NCI-H1436 (cell line): ENCODE results near the gene PDE7B.

Source experiments
- DNase-seq: peaks from one replicate; lab custom pipeline; 2025; lab: John Stamatoyannopoulos, UW

PDE7B gene

DNA sequence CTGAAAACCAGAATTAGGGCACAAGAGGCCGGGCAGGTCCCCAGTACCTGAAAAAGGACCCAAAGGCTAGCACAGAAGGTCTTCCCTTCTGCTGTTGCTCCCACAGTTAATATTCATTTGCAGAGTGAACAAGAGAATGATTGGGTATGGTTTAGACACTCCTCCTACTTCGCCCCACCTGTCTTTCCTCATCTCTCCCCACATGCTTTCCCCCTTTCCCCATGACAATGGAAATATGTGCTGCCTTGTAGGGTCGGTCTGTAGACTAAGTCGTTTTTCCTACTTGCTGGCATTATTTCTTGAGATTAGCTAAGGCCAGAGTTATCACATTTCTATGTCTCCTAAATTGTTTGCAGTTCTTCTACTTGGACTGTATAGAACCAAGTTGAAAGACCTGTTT, 181.9 kb downstream of the PDE7B start:
- no peak for DNase-seq

DNA sequence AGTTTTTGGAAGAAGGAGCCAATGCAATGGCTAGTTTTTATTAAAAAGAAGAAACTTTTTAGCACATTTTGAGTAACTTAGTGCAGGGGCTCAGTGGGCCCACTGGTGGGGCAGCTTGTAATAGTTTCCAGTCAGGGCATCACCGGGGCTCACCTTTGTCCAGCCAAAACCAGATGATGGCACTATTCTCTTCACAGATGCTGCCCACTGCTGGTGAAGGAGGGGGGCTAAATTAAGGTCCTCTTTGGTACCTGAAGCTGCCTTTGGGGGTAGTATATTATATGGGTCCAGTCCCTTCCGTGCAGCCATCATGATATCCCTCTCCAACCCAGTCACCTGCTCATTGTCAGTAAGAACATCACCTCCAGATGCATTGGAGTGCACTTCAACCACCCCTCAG, 182.9 kb downstream of the PDE7B start:
- DNase-seq: no peak

DNA sequence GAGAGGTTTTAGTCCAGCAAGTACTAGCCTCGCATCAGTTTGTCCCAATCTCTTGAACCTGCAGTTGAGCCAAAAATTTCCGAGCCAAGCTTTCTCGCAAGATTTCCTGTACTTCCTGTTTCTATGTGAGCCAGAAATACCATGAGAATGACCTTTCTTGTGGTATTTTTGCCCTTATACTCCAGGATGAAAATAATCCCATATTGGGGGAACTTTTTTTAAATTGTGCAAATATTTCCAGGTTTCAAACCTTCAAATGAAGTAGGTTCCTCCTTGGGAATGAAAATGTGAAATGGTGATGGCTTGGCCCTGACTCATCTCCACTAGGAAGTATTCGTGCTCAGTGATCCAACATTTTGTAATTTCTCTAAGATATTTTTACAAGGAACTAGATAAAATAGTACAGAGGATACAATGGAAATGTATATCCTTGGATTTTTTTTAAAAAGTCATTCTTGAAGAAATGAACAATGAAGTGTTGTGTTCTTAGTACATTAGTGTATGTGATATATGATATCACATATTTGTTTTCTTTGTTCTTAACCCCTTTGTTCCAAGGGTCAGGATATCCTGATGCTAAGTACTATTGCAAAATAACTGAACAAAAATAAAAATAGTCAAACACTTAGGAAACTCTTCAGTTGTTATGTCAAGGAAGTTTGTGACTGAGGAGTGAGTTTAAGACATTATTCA, 184.0 kb downstream of the PDE7B start:
- DNase-seq: no peak

DNA sequence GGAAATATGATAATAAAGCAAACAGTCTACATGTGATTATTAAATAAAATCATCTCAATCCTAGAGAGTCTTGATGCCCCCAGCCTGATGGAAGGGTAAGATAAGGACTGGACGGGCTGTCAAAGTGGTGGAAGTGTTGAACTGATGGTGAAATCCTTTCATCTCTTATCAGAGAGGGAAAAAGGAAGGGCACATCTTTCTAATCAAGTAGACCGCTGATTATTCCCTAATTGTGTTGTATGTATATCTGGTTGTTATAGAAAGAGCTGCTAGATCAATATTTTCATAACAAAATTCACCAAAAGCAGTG, 184.5 kb downstream of the PDE7B start:
- no peak for DNase-seq

DNA sequence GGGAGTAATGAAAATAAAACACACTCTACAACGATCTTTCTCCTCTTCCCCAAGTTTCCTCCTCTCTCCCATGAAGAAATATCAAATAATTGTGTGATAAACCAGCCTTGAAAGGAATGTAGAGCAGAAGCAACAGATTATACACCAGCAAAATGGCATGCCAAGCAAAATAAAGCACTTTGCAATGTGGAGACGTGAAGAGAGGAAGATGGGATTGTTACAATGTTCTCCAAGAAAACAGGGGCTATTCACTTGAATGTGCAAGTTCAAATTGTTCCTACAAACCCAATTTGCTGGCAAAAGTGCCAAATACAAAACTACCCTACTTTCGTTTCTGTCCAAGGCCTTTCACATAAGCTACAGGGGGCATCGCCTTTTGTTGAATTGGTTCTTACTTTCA, 185.1 kb downstream of the PDE7B start:
- no peak for DNase-seq

DNA sequence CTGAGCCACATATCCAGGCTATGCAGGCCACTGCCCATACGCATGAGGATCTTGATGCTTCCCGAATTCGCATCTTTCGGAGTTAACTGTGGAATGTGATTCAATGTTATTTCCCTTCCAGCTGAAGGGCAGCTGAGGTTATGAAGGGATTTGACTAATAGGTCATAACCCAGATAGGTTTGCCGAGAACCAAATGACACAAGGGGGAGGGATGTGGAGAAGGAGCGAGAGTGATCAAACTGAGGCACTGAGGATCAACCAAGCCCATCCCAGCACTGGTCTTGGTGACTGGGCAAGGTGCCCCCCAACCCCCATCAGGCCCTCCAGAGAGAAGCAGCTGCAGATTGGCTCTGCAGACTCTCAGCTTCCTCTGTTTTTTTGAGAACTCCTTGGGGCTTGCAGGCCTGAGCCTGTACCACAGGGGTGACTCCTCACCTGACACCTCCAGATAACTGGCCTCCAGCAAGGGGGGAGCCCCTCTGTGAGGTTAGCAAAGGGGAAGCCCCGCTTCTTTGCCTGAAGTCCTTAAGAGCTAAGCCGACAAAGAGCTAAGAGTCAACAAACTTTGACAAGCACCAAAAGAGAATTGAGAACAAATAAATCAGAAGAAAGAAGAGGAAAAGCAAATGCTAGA, 185.9 kb downstream of the PDE7B start:
- no peak for DNase-seq

DNA sequence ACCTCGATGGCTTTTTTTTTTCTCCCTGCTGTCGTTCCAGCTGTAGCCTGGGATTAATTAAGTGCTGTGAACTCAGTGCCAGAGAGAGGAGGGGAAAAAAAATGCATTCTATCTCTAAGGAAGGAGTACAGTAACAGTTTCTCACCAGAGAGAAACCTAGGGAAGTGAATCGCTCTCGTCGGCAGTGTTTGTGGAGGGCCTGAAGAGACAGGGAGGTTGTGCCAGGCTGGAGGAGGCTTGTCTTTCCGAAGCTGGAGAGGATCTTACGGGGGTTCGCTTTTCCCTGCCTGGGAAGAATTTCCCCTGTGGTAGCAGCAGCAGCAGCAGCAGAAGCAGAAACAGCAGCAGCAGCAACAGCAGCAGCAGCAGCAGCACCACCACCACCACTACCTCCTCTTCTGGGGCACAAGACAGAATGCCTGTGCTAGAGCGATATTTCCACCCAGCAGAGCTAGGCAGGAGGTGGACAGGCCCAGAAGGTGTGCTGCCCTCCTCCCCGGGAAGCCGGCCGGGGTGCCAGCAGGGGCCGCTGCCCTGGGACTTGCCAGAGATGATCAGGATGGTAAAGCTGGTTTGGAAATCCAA, 186.5 kb downstream of the PDE7B start:
- no peak for DNase-seq

DNA sequence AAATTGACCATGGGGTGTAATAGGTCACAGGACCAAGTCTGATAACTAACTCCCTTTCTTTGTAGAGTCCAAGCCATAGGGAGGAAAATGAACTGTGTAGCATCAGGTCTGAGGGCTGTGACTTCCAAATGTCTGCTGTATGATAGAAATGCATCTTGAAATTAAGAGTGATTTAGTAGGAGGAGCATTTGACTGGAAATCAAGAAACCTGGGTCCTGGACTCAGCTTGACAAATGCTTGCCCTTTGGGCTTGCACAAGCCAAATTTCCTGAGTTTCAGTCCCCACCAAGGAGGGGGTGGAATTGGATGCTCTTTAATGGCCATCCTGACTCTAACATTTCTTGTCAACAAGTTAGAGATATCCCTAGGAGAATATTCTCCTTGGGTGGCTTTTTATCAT, 187.0 kb downstream of the PDE7B start:
- no peak for DNase-seq

DNA sequence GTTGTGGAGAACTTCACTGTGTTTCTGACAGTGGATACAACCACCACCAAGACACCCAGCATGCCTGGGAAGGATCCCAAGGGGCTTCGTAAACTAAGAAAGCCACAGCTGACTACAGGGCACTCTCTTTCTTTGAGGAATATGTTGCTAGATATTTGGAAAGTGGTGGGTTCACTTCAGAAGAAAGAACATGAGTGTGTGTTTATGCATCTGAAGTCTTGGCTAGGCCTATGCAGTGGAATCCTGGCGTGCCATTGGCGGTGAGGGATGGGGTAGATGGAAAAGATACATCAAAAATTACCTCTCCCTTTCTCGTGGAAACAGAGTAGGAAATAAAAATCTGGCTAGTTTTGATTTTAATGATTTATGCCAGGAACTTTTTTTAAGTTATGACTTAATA, 187.7 kb downstream of the PDE7B start:
- DNase-seq: no peak

DNA sequence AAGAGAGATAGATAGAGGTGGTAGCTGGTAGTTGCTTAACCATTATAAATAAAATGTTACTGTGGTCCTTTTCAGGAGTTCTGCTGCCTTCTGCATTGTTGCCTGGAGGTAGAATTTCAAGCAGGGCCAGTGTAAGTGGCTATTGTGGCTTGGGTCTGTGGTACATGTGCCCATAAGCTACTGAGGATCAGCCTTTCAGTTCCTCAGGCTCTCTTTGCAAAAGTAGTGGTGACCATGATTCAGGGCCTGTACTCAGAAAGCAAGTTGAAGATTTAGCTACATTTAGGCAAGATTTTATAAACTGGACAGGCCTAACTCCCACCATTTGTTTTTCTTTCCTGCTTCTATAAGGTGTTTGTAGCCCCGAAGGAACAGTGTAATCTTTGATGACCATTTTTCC, 199.0 kb downstream of the PDE7B start:
- no peak for DNase-seq

DNA sequence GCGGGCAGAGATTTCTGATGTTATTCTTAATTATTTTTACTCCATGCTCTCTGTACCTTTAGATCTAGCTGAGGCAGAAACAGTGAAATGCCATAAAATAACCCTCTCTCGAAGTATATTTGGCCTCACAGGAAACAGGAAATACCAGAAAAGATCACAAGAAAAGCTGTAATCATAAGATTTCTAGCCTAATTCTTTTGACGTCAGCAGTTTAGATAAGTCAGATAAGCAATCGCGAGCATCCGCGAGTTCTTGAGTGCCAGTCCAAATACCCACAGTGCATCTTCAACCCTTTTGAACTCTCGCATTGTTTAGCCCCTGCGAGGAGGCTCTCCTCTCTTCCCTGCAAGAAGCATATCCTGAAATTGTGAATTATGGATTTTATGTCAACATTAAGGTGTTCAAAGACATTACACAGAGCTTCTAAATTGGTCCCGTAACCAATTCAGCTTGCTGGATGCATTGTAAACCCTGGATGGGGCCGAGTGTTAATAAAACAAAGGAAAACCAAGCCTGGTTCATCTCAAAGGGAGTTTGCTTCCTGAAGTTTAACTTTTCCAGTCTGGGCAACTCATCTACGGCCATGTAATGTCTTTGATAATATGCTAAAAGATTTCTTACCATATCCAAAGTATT, 199.8 kb downstream of the PDE7B start:
- DNase-seq: no peak

DNA sequence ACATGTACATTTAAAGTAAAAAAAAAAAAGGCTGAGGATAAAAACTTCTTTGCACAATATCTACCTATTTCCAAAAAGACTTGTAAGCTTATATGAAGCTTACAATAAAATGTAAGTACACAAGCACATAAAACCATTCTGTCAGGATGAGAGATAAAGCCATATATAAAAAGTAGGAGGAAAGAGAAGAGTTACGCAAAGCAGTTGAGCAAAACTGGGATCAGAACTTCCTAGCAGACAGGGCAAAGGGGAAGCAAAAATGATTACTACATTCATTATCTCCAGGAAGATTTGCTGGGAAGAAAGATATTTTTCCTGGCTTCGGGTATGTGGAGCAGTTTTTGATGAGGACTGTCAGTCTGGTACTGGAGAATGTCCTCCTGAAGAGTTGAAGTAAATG, 200.5 kb downstream of the PDE7B start:
- DNase-seq: no peak

DNA sequence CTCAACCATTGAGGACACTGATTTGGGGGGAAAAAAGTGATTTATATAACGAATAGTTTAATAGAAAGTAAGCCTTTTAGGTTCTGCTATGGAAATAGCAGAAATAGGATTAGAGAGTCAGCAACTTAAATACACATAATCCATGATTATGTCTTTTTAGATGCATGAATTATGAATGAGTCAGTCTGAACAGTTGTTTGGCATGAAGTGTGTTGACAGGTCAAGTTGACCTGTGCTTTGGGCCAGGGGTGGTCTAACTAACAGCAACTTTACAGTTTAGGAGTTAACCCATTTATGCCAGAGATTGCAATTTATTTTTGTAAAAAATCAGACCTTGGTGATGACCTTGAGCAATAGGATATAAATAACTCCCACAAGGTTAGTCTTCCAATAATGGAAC, 207.4 kb downstream of the PDE7B start:
- no peak for DNase-seq

DNA sequence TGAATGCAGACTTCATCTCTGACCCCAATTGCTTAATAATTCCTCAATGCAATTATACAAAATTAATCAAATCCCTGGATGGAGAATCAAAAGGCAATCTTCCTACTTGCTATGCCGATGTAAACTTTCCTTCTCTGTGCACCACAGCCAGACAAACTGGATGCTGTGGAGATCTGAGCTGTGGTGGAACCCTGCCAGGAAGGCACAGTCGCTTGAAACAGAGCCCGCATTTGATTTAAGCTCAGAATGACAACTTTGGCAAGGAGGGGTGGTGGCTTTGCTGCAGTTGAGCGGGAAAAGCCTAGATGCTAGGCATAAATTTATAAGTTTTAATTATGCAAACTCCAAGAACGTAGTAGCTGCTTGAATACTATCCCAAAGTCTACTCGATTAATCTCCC, 207.8 kb downstream of the PDE7B start:
- DNase-seq: no peak

DNA sequence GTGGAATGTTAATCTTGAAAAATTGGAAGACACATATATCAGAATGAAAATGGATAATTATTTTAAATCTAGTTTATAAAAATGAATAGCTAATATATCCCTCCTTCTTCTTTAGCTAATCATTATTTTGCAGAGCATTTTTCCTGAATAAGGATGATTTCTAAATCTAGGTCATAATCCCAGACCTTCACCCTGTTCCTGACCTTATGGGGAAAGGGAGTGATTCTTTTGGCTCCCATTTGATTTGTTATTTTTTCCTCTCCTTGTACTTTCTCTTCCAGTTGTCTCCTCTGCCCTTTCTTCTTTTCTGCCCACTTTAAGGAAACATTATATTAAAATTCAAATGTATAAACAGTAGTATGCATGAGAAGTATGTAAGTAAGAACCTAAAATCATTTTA, 208.6 kb downstream of the PDE7B start:
- no peak for DNase-seq

DNA sequence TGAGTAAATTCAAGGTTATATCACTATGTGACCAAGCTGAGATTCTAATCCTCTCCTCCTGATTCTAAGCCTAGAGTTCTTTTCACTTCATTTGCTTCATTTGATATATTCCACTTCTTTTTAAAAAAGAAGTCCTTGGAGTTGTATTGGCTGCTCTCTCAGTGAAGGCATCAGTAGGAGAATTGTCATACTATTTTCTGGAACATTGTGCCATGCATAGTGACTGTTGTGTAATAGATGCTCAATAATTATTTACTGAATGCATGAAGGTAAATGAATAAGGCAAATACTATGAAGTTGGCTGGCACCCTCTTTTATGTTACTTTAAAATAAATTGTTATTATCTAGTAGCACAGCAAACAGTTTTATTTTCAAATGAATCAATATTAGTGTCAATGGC, 209.3 kb downstream of the PDE7B start:
- no peak for DNase-seq

DNA sequence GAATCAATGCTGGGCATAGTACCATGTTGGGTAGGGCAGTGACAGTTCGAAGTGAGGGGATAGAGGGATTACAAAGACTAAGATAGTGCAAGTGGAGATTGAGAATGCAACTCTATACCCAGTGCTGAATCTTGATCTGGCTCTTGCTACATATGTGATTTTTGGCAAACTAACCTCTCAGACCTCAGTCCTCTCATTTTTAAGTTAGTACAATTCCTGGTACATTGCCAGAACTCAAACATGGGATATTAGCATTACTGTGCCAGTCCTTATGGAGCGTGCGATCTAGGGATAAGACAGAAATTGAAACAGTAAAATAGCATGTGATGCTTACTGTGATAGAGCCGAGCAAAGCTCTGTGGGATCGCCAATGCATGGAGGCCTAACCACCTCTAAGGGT, 210.2 kb downstream of the PDE7B start:
- no peak for DNase-seq

DNA sequence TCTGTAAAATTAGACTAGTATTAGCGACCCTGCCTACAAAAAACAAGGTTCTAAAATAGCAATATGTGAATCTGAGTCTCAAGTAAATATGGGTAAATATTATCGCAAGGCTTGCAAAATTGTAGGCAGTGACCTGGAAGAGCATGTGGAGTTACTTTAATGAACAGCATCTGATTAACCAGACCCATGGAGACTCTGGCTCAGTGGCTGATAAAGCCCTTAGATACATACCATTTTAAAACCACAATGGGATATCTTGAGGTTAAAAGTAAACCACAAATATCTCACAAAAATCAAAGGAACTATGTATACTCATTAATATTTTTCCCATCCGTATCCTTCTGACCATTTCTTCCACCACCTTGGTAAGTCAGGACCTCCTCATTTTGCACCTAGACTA, 211.6 kb downstream of the PDE7B start:
- DNase-seq: no peak

DNA sequence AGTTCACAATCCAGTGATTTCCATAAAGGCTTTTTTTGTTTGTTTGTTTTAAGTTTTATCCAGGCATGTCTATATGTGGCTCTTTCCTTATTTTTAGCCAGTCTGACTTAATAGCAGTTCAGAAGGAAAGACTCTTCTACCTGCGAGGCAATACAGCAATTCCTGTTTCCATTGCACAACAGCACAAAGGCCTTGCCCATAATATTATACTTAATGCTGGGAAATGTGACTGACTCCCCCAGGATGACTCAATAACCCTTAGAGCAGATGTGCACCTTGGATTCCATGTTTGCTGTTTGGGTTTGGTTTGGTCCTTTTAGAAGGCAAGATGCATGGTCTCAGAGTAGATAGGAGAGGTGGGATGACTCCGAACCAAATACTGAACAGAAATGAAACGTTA, 214.5 kb downstream of the PDE7B start:
- DNase-seq: no peak

DNA sequence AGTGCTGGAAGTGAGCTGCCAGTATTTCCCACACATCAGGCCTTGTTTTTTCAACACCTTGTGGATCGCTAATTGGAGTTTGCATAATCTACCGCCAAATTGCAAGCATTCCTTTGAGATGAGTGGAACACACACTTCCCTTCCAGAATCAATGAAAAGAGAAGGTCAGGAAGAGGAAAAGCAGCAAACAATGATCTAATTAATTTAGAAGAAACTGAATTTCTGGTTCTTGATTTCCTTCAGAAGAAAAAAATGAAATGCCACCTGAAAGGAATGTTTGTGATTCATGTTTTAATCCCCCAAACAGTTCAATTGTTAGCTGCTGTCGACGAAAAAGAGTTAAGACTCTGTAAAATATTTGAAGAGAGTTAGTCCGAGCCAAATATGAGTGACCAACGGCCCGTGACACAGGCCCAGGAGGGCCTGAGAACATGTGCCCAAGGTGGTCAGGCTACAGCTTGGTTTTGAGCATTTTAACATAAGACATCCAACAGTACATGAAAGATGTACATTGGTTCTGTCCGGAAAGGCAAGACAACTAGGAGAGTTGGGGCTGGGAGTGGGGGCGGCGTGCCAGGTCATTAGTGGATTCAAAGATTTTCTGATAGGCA, 216.3 kb downstream of the PDE7B start:
- no peak for DNase-seq

DNA sequence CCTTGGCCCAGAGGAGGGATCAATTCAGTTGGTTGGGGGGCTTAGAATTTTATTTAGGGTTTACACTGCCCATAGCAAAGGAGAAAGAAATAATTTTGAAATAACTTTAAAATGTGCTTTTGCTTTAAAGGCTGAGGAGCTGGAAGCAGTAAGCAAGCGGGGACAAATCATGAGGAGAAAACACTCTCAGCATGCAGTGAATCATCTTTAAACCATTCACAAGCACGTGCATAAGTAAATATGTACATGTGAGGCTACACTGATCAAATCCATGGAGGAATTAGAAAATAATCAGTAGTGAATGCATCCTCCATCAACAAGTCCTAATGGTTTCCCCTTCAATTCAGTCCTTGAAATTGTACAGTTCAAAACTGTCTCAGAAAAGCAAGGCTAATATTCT, 217.6 kb downstream of the PDE7B start:
- no peak for DNase-seq

DNA sequence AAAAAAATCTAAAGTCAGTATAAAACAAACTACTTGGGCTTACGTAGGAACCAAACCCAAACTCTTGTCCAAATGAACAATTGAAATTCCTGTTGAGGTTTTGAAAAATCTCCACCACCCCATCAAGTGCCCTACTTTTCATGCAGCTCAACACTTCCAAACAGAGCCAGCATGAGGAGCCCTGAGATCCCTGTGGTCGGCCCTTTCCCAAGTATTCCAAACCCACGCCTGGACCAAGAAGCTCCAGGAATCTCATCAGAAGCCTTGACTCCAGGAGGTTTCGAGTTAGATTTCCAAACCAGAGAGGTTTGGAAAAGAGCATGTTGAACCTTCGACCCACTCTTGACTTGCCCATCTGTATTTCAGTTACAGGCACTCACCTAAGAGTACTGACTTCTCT, 219.3 kb downstream of the PDE7B start:
- DNase-seq: no peak

DNA sequence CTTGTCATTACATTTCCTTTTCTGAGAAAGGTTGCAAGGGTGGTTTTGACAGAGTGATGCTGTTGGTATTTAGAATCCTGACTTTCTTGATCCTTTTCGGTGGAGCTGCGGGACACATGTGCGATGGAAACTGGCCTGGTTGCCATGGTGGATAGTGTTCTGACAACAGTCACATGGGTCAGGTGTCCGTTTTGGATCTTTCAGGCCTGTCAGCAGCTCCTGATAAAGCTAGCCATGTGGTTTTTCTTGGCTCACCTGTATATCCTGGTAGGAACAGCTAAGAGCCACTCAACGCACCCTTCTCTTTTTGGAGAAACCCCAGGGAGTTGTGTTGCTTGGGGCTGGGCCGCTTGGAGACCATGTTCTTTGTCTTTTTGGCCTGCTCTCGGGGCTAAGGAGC, 221.2 kb downstream of the PDE7B start:
- no peak for DNase-seq
